Brain microvascular endothelial cell (primary cell): ENCODE data around the gene ADAMTS2.

Experiments used
- DNase-seq: peaks from one replicate; pipeline ENCODE4 v3.0.0-alpha.2; 2020
- H3K27ac ChIP-seq: fragments of 250-450 bp; sonication (Bioruptor Pico); 2 replicates; pipeline ENCODE4 v1.5.1; 2020; ENCODE audit warnings: mild to moderate bottlenecking, moderate library complexity
- H3K27me3 ChIP-seq: fragments of 250-450 bp; sonication (Bioruptor Pico); replicated peaks from 2 replicates; pipeline ENCODE4 v1.5.1; 2020; ENCODE audit warnings: mild to moderate bottlenecking
- H3K36me3 ChIP-seq: fragments of 250-450 bp; sonication (Bioruptor Pico); replicated peaks from 2 replicates; pipeline ENCODE4 v1.5.1; 2020; ENCODE audit warnings: mild to moderate bottlenecking
- H3K4me3 ChIP-seq: 2 replicates; pipeline ENCODE4 v1.5.1; 2011; ENCODE audit warnings: low read depth, mild to moderate bottlenecking, control low read depth, low read length, moderate library complexity
- CTCF ChIP-seq: IDR thresholded peaks from 2 replicates; pipeline ENCODE4 v1.5.1; 2011; ENCODE audit warnings: low read depth, mild to moderate bottlenecking, moderate library complexity, low read length, control low read depth, inconsistent platforms; ENCODE audit errors: missing control alignments
- in situ Hi-C: cut with HindIII; loops from 2 replicates; pipeline ENCODE4 v1.10.0; 2017; ENCODE audit warnings: low sequenced_read_pairs, low pct_ligation_motif_present

ADAMTS2 gene

GRCh38 chr5:179127136-179128040, 217.9 kb downstream of the ADAMTS2 start:
- Histone ChIP-seq H3K27ac (no peak overlapping the region), H3K36me3 (peaks cover 14% of the 10 kb centered on the region), H3K4me3 (no peak overlapping the region)

GRCh38 chr5:179126506-179126991, 218.7 kb downstream of the ADAMTS2 start:
- in situ Hi-C loops, result no loop called here
- no peak for TF ChIP-seq CTCF
- DNase-seq, result no peak
- H3K36me3 ChIP-seq, result peaks cover 14% of the 10 kb centered on the region
- H3K27ac ChIP-seq, result no peak overlapping the region
- H3K27me3 ChIP-seq, result no peaks in the 10 kb centered on the region
- H3K4me3 ChIP-seq, result no peak overlapping the region

More at GRCh38 chr5:179127136-179128040, 217.9 kb downstream of the ADAMTS2 start:
- no peaks in the 10 kb centered on the region for H3K27me3 ChIP-seq
- TF ChIP-seq CTCF, result no peak
- no peak for DNase-seq
- in situ Hi-C loops, result no loop called here

- in situ Hi-C loops, result no loop called here
- H3K4me3 ChIP-seq, result no peak overlapping the region
- no peak for TF ChIP-seq CTCF
- no peaks in the 10 kb centered on the region for H3K27me3 ChIP-seq
- H3K36me3 ChIP-seq, result peaks cover 14% of the 10 kb centered on the region
- DNase-seq, result no peak
- H3K27ac ChIP-seq, result no peak overlapping the region
These were observed 219.3 kb downstream of the ADAMTS2 start for GRCh38 chr5:179125789-179126505.

GRCh38 chr5:179124853-179125788, 220.1 kb downstream of the ADAMTS2 start:
- no peak overlapping the region for H3K4me3 ChIP-seq
- H3K27me3 ChIP-seq, result no peaks in the 10 kb centered on the region
- DNase-seq, result no peak
- peaks cover 16% of the 10 kb centered on the region for H3K36me3 ChIP-seq
- no peak overlapping the region for H3K27ac ChIP-seq
- in situ Hi-C loops, result no loop called here
- no peak for TF ChIP-seq CTCF

GRCh38 chr5:179124273-179124852, 220.9 kb downstream of the ADAMTS2 start:
- no peak overlapping the region for H3K27ac ChIP-seq
- no peak overlapping the region for H3K4me3 ChIP-seq
- no peak for DNase-seq
- peaks cover 9% of the 10 kb centered on the region for H3K36me3 ChIP-seq
- in situ Hi-C loops, result no loop called here
- TF ChIP-seq CTCF, result no peak
- no peaks in the 10 kb centered on the region for H3K27me3 ChIP-seq
